Osteocyte (in vitro differentiated cells): ENCODE data around the gene ENKUR. TPM values are rescaled to one million over a fixed set of nuclear protein-coding genes. Genes with fewer than 3 reads are reported as not detected.

Source experiments
- DNase-seq: peaks from one replicate; pipeline ENCODE4 v3.0.0; 2021; ENCODE audit warnings: mixed read lengths; ENCODE audit not compliant: unreplicated experiment; ENCODE audit errors: extremely low spot score
- H3K27ac Mint-ChIP-seq: one replicate; pipeline ENCODE4 v1.8.0; 2021; ENCODE audit warnings: mild to moderate bottlenecking, mixed read lengths; ENCODE audit not compliant: unreplicated experiment
- H3K27me3 Mint-ChIP-seq: one replicate; pipeline ENCODE4 v1.8.0; 2021; ENCODE audit warnings: mixed read lengths; ENCODE audit not compliant: unreplicated experiment
- H3K36me3 Mint-ChIP-seq: one replicate; pipeline ENCODE4 v1.8.0; 2021; ENCODE audit warnings: mixed read lengths; ENCODE audit not compliant: unreplicated experiment
- H3K4me1 Mint-ChIP-seq: one replicate; pipeline ENCODE4 v1.8.0; 2021; ENCODE audit warnings: mixed read lengths; ENCODE audit not compliant: unreplicated experiment
- H3K4me3 Mint-ChIP-seq: one replicate; pipeline ENCODE4 v1.8.0; 2021; ENCODE audit warnings: mild to moderate bottlenecking, moderate library complexity, mixed read lengths; ENCODE audit not compliant: unreplicated experiment
- H3K9me3 Mint-ChIP-seq: one replicate; pipeline ENCODE4 v1.8.0; 2021; ENCODE audit warnings: mixed read lengths; ENCODE audit not compliant: unreplicated experiment
- CTCF ChIP-seq: fragments of 200-600 bp; sonication (generic); IDR thresholded peaks from 2 replicates; pipeline ENCODE4 v1.5.0; 2021; ENCODE audit warnings: antibody characterized with exemption, mild to moderate bottlenecking, moderate library complexity
- total RNA-seq: library from RNA; stranded (reverse); gene quantifications from 2 replicates; pipeline ENCODE4 v1.2.1, GENCODE V29; 2021

ENKUR gene
- total RNA-seq, 1 donor from 2014 or later: 0.62 TPM

GRCh38 chr10:25061125-25061524 is 45.2 kb upstream of the ENKUR start:
- Mint-ChIP-seq H3K4me3 (peak overlapping the region; percentile 39), H3K27ac (peak overlapping the region; percentile 93), H3K36me3 (peaks cover 2% of the 10 kb centered on the region), H3K4me1 (peaks cover 57% of the 10 kb centered on the region), H3K27me3 (no peaks in the 10 kb centered on the region), H3K9me3 (peaks cover 8% of the 10 kb centered on the region)
- DNase-seq: no peak
- no peak for TF ChIP-seq CTCF

GRCh38 chr10:25059990-25060389 is 44.0 kb upstream of the ENKUR start:
- no peaks in the 10 kb centered on the region for H3K9me3 Mint-ChIP-seq
- no peak for DNase-seq
- H3K4me1 Mint-ChIP-seq: peaks cover 51% of the 10 kb centered on the region
- TF ChIP-seq CTCF: no peak
- H3K4me3 Mint-ChIP-seq: no peak overlapping the region
- H3K27ac Mint-ChIP-seq: peak overlapping the region; percentile 85
- H3K36me3 Mint-ChIP-seq: peaks cover 2% of the 10 kb centered on the region
- no peaks in the 10 kb centered on the region for H3K27me3 Mint-ChIP-seq

- Mint-ChIP-seq H3K4me1 (peaks cover 41% of the 10 kb centered on the region), H3K27me3 (no peaks in the 10 kb centered on the region), H3K4me3 (no peak overlapping the region), H3K27ac (no peak overlapping the region), H3K9me3 (no peaks in the 10 kb centered on the region), H3K36me3 (peaks cover 2% of the 10 kb centered on the region)
- DNase-seq: no peak
- TF ChIP-seq CTCF: no peak
Observed at GRCh38 chr10:25057886-25058285, 41.9 kb upstream of the ENKUR start.

DNA sequence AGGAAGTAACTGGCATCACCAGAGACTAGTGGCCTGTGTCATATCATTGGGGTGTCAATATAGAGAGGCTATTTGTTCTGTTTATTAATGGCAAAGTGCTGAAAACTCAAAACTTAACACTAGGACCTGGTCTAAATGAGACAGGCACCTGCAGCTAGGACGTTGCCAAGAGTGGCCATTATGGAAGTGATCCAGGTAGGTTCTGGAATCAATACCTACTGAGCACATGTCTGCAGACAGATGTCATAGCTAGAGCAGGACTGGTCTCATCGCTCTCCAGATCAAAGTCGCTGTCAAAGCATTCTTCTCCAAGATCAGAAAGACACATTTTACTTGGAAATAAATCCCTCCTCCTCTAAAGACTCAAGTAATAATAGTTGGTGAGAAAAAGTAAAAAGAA is 40.8 kb upstream of the ENKUR start:
- TF ChIP-seq CTCF: no peak

DNA sequence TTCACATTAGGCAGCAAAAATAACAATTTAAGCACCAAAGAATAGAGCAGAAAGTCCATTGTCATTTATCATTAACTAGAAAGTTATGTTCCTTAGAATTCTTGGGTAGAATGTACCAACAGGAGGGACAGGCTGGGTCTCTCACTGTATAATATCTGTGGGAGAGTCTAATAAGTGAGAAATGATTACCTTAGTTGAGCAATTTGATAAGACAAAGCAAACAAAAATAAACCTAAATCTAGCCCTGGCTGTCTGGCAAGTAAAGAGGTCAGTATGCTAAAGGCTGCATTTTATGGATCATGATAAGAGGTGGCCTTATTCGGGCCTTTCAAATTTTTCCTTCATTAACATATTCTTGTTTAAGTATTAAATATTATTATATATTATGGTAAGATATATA is 36.1 kb upstream of the ENKUR start:
- Mint-ChIP-seq H3K27ac (no peak overlapping the region), H3K36me3 (peaks cover 2% of the 10 kb centered on the region), H3K4me1 (peaks cover 12% of the 10 kb centered on the region), H3K27me3 (peaks cover 9% of the 10 kb centered on the region), H3K4me3 (no peak overlapping the region), H3K9me3 (peaks cover 9% of the 10 kb centered on the region)
- TF ChIP-seq CTCF: no peak
- no peak for DNase-seq

More for the DNA sequence above, 40.8 kb upstream of the ENKUR start:
- DNase-seq: no peak
- H3K4me1 Mint-ChIP-seq: peaks cover 29% of the 10 kb centered on the region
- no peaks in the 10 kb centered on the region for H3K27me3 Mint-ChIP-seq
- no peak overlapping the region for H3K27ac Mint-ChIP-seq
- H3K4me3 Mint-ChIP-seq: no peak overlapping the region
- no peaks in the 10 kb centered on the region for H3K9me3 Mint-ChIP-seq
- H3K36me3 Mint-ChIP-seq: peaks cover 2% of the 10 kb centered on the region
